Measurements from ENCODE around the gene P2RX6.

Gene P2RX6

DNA sequence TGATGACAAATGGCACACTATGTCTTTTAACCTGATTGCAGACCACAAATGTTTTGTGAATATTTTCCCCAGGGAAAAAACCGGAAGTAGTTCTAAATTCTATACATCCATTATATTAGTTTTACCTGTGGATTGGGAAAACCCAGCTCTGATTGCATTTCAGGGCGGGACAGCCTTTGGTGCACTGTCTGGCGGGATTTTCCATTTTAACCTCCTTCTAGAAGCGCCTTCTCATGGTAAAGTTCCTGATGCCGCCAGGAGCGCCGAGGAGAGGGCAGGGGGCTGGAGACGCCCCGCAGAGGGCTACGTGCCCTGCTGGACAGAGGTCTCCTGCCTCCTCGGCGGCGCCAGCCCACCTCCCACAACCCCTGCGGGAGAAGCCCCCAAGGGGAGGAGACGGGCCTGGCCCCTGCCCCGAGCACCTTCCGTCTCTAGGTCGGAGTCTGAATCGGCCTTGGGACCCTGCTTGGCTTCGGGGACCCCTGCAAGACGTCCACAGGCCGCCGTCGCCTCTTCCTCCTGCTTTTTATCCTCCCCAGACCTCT is 1.2 kb upstream of the P2RX6 start:
- peak overlapping the region in 1 of 2 experiments; percentile 77 for H3K23ac ChIP-seq (ENCODE audit: low read length in 2 of 2)
- peaks cover 3 to 6% of the 10 kb centered on the region in 2 experiments for H3K36me3 ChIP-seq (ENCODE audit: control insufficient read depth in 1 of 2, insufficient read depth in 2 of 2, low read depth in 1 of 2, low read length in 2 of 2)
- H4K8ac ChIP-seq (ENCODE audit: low read length): peak overlapping the region; percentile 69
- peak overlapping the region; percentile 57 for H3K4me2 ChIP-seq (ENCODE audit: low read length, poor library complexity, severe bottlenecking)
- peak overlapping the region; percentile 65 for H4K91ac ChIP-seq (ENCODE audit: low read length)
- peak overlapping the region; percentile 90 for H2BK15ac ChIP-seq (ENCODE audit: low read depth, poor library complexity, severe bottlenecking)
- H3K9ac ChIP-seq (ENCODE audit: low read length): peak overlapping the region; percentile 88
- peaks cover 2% of the 10 kb centered on the region for H3K79me1 ChIP-seq (replicated peaks; ENCODE audit: low read length, poor library complexity, severe bottlenecking)
- peaks cover 27% of the 10 kb centered on the region for H3K4me1 ChIP-seq (ENCODE audit: control insufficient read depth, insufficient read depth, low read depth, low read length)
- H2AFZ ChIP-seq (ENCODE audit: low read depth, low read length): peak overlapping the region; percentile 85
- peaks cover 0 to 6% of the 10 kb centered on the region in 2 experiments for H3K27me3 ChIP-seq (ENCODE audit: control insufficient read depth in 1 of 2, insufficient read depth in 1 of 2, low read length in 2 of 2)
- H3K18ac ChIP-seq (ENCODE audit: low read depth in 1 of 2, low read length in 2 of 2): peak overlapping the region; percentile 87 to 88
- H3K14ac ChIP-seq (ENCODE audit: low read length in 2 of 2): peak overlapping the region in 1 of 2 experiments; percentile 69
- peak overlapping the region; percentile 55 to 85 for H3K4me3 ChIP-seq (ENCODE audit: insufficient read depth in 1 of 2, low read depth in 1 of 2, low read length in 2 of 2)
- peak overlapping the region in 1 of 2 experiments; percentile 65 for H2BK12ac ChIP-seq (ENCODE audit: low read length in 2 of 2)
- H3K9me3 ChIP-seq (ENCODE audit: control insufficient read depth, low read length): no peaks in the 10 kb centered on the region
- peak overlapping the region; percentile 69 for H2BK120ac ChIP-seq (ENCODE audit: low read depth, low read length)
- no peak overlapping the region for H3K27ac ChIP-seq (ENCODE audit: low read length, poor library complexity, severe bottlenecking)
- peak overlapping the region in 1 of 2 experiments; percentile 74 for H3K4ac ChIP-seq (ENCODE audit: low read depth in 1 of 2, low read length in 2 of 2)
- DNase-seq: no peak
- no peak overlapping the region for H2AK5ac ChIP-seq (ENCODE audit: low read length, severe bottlenecking)
- 8% methylated on average over 23 of the region's 24 CpGs for WGBS
- no peak overlapping the region for H2BK5ac ChIP-seq (ENCODE audit: low read depth, low read length, poor library complexity, severe bottlenecking)

- peaks cover 0 to 11% of the 10 kb centered on the region in 2 experiments for H3K27me3 ChIP-seq (ENCODE audit: control insufficient read depth in 1 of 2, insufficient read depth in 1 of 2, low read length in 2 of 2)
- no peak overlapping the region for H3K14ac ChIP-seq (ENCODE audit: low read length in 2 of 2)
- H3K23ac ChIP-seq (ENCODE audit: low read length in 2 of 2): no peak overlapping the region
- H3K4me3 ChIP-seq (ENCODE audit: insufficient read depth in 1 of 2, low read depth in 1 of 2, low read length in 2 of 2): peak overlapping the region; percentile 55 to 85
- no peak overlapping the region for H3K4ac ChIP-seq (ENCODE audit: low read depth in 1 of 2, low read length in 2 of 2)
- peak overlapping the region in 1 of 2 experiments; percentile 7 for H2BK12ac ChIP-seq (ENCODE audit: low read length in 2 of 2)
- no peak overlapping the region for H2BK15ac ChIP-seq (ENCODE audit: low read depth, poor library complexity, severe bottlenecking)
- H2BK5ac ChIP-seq (ENCODE audit: low read depth, low read length, poor library complexity, severe bottlenecking): no peak overlapping the region
- WGBS: 2% methylated on average over 40 of the region's 40 CpGs
- H3K4me1 ChIP-seq (ENCODE audit: control insufficient read depth, insufficient read depth, low read depth, low read length): peaks cover 27% of the 10 kb centered on the region
- peak overlapping the region; percentile 70 for H3K27ac ChIP-seq (ENCODE audit: low read length, poor library complexity, severe bottlenecking)
- no peak overlapping the region for H2BK120ac ChIP-seq (ENCODE audit: low read depth, low read length)
- peaks cover 2% of the 10 kb centered on the region for H3K79me1 ChIP-seq (replicated peaks; ENCODE audit: low read length, poor library complexity, severe bottlenecking)
- no peak overlapping the region for H2AK5ac ChIP-seq (ENCODE audit: low read length, severe bottlenecking)
- H3K18ac ChIP-seq (ENCODE audit: low read depth in 1 of 2, low read length in 2 of 2): peak overlapping the region; percentile 59 to 94
- H4K8ac ChIP-seq (ENCODE audit: low read length): peak overlapping the region; percentile 46
- peak overlapping the region; percentile 40 for H4K91ac ChIP-seq (ENCODE audit: low read length)
- peak overlapping the region; percentile 57 for H3K4me2 ChIP-seq (ENCODE audit: low read length, poor library complexity, severe bottlenecking)
- H2AFZ ChIP-seq (ENCODE audit: low read depth, low read length): peak overlapping the region; percentile 85
- DNase-seq: peak; percentile 98
- peaks cover 0 to 3% of the 10 kb centered on the region in 2 experiments for H3K36me3 ChIP-seq (ENCODE audit: control insufficient read depth in 1 of 2, insufficient read depth in 2 of 2, low read depth in 1 of 2, low read length in 2 of 2)
- no peaks in the 10 kb centered on the region for H3K9me3 ChIP-seq (ENCODE audit: control insufficient read depth, low read length)
- H3K9ac ChIP-seq (ENCODE audit: low read length): peak overlapping the region; percentile 88
Measured at GRCh38 chr22:21014202-21014725, 701 bp upstream of the P2RX6 start.

GRCh38 chr22:21015466-21016006 is 571 bp downstream of the P2RX6 start:
- no peak overlapping the region for H2BK15ac ChIP-seq (ENCODE audit: low read depth, poor library complexity, severe bottlenecking)
- DNase-seq: no peak
- H3K9me3 ChIP-seq (ENCODE audit: control insufficient read depth, low read length): no peaks in the 10 kb centered on the region
- peaks cover 27% of the 10 kb centered on the region for H3K4me1 ChIP-seq (ENCODE audit: control insufficient read depth, insufficient read depth, low read depth, low read length)
- peaks cover 2% of the 10 kb centered on the region for H3K79me1 ChIP-seq (replicated peaks; ENCODE audit: low read length, poor library complexity, severe bottlenecking)
- H2BK12ac ChIP-seq (ENCODE audit: low read length in 2 of 2): peak overlapping the region; percentile 59 to 70
- H3K4me3 ChIP-seq (ENCODE audit: insufficient read depth in 1 of 2, low read depth in 1 of 2, low read length in 2 of 2): peak overlapping the region in 1 of 2 experiments; percentile 85
- H3K36me3 ChIP-seq (ENCODE audit: control insufficient read depth in 1 of 2, insufficient read depth in 2 of 2, low read depth in 1 of 2, low read length in 2 of 2): peaks cover 0 to 3% of the 10 kb centered on the region in 2 experiments
- peak overlapping the region; percentile 86 for H4K8ac ChIP-seq (ENCODE audit: low read length)
- H2BK120ac ChIP-seq (ENCODE audit: low read depth, low read length): peak overlapping the region; percentile 92
- peak overlapping the region; percentile 94 to 98 for H3K18ac ChIP-seq (ENCODE audit: low read depth in 1 of 2, low read length in 2 of 2)
- H3K23ac ChIP-seq (ENCODE audit: low read length in 2 of 2): no peak overlapping the region
- H2AK5ac ChIP-seq (ENCODE audit: low read length, severe bottlenecking): peak overlapping the region; percentile 68
- H3K4me2 ChIP-seq (ENCODE audit: low read length, poor library complexity, severe bottlenecking): no peak overlapping the region
- peak overlapping the region; percentile 2 for H3K9ac ChIP-seq (ENCODE audit: low read length)
- H4K91ac ChIP-seq (ENCODE audit: low read length): peak overlapping the region; percentile 60
- H2AFZ ChIP-seq (ENCODE audit: low read depth, low read length): no peak overlapping the region
- H3K4ac ChIP-seq (ENCODE audit: low read depth in 1 of 2, low read length in 2 of 2): peak overlapping the region; percentile 29 to 84
- 64% methylated on average over 8 of the region's 10 CpGs for WGBS
- H3K27ac ChIP-seq (ENCODE audit: low read length, poor library complexity, severe bottlenecking): no peak overlapping the region
- no peak overlapping the region for H2BK5ac ChIP-seq (ENCODE audit: low read depth, low read length, poor library complexity, severe bottlenecking)
- H3K14ac ChIP-seq (ENCODE audit: low read length in 2 of 2): peak overlapping the region in 1 of 2 experiments; percentile 4
- H3K27me3 ChIP-seq (ENCODE audit: control insufficient read depth in 1 of 2, insufficient read depth in 1 of 2, low read length in 2 of 2): peaks cover 0 to 11% of the 10 kb centered on the region in 2 experiments

Measured in mesenchymal stem cell (in vitro differentiated cells and primary cell).